Measurements from ENCODE around the gene SERTAD2.
A peak's percentile ranks its signal among the peaks of the same experiment; 100 is the strongest.

DNA sequence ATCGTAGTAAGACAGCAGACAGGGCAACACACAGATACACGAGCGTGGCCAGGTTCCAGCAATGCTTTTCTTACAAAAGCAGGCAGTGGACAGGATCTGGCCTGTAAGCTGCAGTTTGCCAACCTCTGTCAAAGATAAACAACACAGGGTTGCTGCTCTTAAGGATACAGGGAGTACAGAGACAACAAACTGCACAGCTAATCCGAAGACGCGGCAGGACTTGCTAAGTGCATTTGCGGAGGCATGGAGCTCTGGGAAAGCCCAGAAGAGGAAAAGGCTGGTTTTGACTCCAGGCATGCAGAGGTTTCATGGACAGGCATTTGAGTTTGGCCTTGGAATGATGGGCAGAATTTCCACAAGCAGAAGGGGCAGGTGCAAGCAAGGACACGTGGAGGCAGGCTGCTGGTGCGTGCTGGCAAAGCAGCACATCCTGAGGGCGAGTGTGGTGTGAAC lies 24.4 kb downstream of the SERTAD2 start:
- no peak for TF ChIP-seq POLR2A (IDR thresholded peaks at IDR 0.05)
- TF ChIP-seq, protein P1, sequence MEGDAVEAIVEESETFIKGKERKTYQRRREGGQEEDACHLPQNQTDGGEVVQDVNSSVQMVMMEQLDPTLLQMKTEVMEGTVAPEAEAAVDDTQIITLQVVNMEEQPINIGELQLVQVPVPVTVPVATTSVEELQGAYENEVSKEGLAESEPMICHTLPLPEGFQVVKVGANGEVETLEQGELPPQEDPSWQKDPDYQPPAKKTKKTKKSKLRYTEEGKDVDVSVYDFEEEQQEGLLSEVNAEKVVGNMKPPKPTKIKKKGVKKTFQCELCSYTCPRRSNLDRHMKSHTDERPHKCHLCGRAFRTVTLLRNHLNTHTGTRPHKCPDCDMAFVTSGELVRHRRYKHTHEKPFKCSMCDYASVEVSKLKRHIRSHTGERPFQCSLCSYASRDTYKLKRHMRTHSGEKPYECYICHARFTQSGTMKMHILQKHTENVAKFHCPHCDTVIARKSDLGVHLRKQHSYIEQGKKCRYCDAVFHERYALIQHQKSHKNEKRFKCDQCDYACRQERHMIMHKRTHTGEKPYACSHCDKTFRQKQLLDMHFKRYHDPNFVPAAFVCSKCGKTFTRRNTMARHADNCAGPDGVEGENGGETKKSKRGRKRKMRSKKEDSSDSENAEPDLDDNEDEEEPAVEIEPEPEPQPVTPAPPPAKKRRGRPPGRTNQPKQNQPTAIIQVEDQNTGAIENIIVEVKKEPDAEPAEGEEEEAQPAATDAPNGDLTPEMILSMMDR (IDR thresholded peaks at IDR 0.05 in 8 of 11, conservative IDR thresholded peaks at IDR 0.05 in 3 of 11) = no peak
- peak in 2 of 3 donors; percentile 54 to 77 for TF ChIP-seq POLR2AphosphoS5 (IDR thresholded peaks at IDR 0.05)
